ENCODE results near the gene R3HDM2. TPM values are rescaled to one million over a fixed set of nuclear protein-coding genes. Genes with fewer than 3 reads are reported as not detected.

R3HDM2 gene
- total RNA-seq, 2 experiments from 2014 or later, result 53.8 to 82.4 TPM

DNA sequence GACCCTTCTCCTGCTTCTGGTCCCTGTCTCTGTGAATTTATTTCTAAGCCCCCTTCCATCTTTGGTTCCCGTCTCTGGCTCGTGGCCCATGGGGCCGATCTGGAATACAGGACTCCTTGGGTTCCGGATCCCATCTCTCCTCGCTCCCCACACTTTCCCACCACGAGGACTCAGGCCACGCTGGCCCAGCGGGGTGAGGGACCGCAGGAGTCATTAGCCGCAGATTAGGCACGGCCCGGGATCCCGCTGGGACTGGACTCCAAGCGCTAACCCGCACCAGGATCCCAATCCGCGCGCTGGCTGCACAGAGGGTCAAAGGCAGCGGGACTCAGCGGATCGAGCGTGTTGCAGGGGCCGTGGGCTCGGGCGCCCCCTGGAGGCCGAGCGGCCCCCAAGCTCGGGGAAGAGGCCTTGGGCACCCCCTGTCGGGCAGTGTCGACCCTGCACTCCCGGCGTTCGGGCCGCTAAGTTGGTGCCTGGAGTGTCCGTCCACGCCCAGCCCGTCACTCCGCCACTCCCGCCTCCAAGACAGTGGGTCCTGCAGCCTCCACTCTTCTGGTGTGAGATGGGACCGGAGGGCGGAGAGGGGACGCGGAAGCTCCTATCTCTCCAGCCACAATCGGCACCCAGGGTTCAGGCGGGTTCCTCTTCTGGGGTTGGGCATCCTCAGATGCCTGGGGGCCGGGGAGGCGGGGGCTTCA, 191.8 kb downstream of the R3HDM2 start:
- Mint-ChIP-seq H3K9me3 (ENCODE audit: low read depth) (no peaks in the 10 kb centered on the region), H3K4me1 (peaks cover 50% of the 10 kb centered on the region), H3K27ac (peak overlapping the region; percentile 79), H3K27me3 (peaks cover 52% of the 10 kb centered on the region), H3K36me3 (peaks cover 7% of the 10 kb centered on the region), H3K4me3 (peak overlapping the region; percentile 84)
- peak; percentile 71 for ATAC-seq
- peak; percentile 92 for DNase-seq
- CTCF ChIA-PET, result interaction anchor here (1.0 to 19.2 kb wide), 20 partner anchors 9 to 240 kb away, joined by 3 to 647 read pairs (median 5); partner anchors contain the start of genes GLI1, INHBC, INHBE and LRP1

DNA sequence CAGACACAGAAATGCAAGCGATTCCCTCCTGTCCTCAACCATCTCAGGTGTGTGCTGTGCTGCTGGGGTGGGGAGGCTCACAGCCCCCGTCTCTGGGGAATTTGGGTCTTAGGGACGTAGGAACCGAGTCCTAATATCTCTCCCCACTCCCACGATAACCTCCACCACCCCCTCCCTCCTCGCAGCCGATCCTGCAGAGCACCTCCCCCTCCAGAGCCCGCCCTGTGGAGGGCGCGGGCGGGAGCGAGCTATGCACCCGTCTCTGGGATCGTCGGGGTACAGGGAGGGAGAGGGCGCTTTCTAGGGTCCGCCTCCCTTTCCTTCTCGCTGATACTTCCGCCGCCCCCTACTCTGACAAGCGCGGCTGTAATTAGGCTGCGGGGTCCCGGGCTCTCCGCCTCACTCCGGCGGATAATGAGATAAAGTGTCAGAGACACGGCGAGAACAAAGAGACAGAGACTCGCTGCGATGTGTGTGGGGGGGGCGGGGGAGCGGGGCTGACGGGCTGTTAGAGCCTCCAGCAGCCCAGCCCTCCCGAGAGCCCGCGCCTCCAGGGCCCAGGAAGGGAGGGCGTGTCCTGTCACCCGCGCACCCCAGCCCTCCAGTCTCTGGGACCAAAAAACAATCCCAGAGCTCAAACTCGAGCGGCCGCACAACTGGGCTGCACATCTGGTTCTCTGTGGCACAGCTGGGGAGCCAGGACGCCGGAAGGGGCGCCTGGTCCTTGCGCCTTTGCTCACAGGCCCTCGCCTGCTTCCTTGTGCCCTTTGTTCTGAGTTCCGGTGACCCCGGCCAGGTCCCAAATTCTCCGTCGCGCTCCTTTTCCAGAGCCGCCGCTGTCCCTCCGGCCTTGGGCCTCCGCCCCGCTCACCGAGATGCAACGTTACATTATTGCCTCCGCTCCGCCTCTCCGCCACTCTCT, 192.7 kb downstream of the R3HDM2 start:
- peak; percentile 8 for ATAC-seq

DNA sequence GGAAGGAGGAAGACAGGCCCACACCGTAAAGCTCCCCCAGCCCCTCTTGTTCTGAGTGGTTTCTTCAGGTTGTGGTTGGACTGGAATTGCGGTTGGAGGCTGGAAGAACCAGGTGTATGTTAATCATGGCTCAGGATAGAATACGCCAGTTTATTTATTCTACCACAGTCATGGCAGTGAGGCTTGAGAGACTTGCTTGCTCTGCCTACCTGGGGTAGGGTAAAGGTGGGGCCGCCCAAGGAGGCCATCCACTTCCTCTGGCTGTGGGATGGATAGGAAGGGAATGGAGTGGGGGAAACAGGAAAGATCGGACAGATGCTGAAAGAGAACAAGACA, 193.3 kb downstream of the R3HDM2 start:
- CTCF ChIA-PET, result interaction anchor here (1.8 to 19.2 kb wide), 6 partner anchors 10 to 220 kb away, joined by 8 to 647 read pairs (median 108); partner anchors contain the start of genes GLI1, INHBE, LRP1 and NXPH4
- peaks cover 44% of the 10 kb centered on the region for H3K4me1 Mint-ChIP-seq
- no peaks in the 10 kb centered on the region for H3K9me3 Mint-ChIP-seq (ENCODE audit: low read depth)
- H3K27me3 Mint-ChIP-seq, result peaks cover 50% of the 10 kb centered on the region
- H3K27ac Mint-ChIP-seq, result no peak overlapping the region
- H3K4me3 Mint-ChIP-seq, result no peak overlapping the region
- no peak for DNase-seq
- H3K36me3 Mint-ChIP-seq, result peaks cover 20% of the 10 kb centered on the region
- no peak for ATAC-seq

More for the DNA sequence above, 192.7 kb downstream of the R3HDM2 start:
- peaks cover 46% of the 10 kb centered on the region for H3K4me1 Mint-ChIP-seq
- CTCF ChIA-PET, result interaction anchor here (1.0 to 19.2 kb wide), 14 partner anchors 10 to 234 kb away, joined by 3 to 647 read pairs (median 12); partner anchors contain the start of genes GLI1, INHBC, INHBE and LRP1
- no peak for DNase-seq
- peaks cover 52% of the 10 kb centered on the region for H3K27me3 Mint-ChIP-seq
- H3K27ac Mint-ChIP-seq, result peak overlapping the region; percentile 73
- H3K4me3 Mint-ChIP-seq, result peak overlapping the region; percentile 84
- peaks cover 14% of the 10 kb centered on the region for H3K36me3 Mint-ChIP-seq
- no peaks in the 10 kb centered on the region for H3K9me3 Mint-ChIP-seq (ENCODE audit: low read depth)

DNA sequence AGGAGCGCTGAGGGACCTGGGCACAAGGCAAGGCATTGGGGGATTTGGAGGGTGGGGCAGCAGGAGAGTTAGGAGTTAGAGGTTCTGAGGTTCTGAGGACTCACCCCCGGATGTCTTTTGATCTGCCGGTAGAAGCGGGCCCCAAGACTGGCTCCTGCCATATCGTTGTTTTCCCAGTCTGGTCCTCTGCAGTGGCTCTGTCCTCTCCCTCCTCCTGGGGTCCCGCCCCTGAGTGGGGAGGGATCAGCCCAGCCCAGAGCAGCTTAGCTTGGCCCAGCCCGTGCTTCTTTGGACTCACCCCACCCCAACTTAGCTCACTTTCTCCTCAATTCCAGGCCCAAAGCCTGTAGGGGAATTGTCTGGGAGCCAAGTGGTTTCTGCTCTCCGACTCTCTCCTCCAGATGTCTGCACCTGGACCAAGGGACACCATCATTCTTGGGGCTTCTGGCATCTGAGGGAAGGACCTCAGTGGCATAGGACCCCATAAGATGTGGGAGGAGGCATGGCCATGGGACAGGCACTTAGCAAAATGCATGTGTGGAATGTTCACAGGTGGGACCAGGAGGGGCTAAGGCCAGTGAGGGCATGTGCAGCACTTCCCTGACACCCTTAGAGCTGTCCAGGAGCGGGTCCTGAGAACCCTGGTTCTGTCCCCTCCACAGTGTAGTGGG, 193.8 kb downstream of the R3HDM2 start:
- no peak for ATAC-seq
- CTCF ChIA-PET, result interaction anchor here (7.2 to 19.2 kb wide), 4 partner anchors 10 to 220 kb away, joined by 72 to 647 read pairs (median 342); partner anchors contain the start of genes GLI1, INHBE, LRP1 and NXPH4
- H3K4me1 Mint-ChIP-seq, result peaks cover 42% of the 10 kb centered on the region
- H3K27ac Mint-ChIP-seq, result no peak overlapping the region
- no peak for DNase-seq
- H3K36me3 Mint-ChIP-seq, result peaks cover 23% of the 10 kb centered on the region
- no peak overlapping the region for H3K4me3 Mint-ChIP-seq
- H3K9me3 Mint-ChIP-seq (ENCODE audit: low read depth), result no peaks in the 10 kb centered on the region
- H3K27me3 Mint-ChIP-seq, result peaks cover 47% of the 10 kb centered on the region

DNA sequence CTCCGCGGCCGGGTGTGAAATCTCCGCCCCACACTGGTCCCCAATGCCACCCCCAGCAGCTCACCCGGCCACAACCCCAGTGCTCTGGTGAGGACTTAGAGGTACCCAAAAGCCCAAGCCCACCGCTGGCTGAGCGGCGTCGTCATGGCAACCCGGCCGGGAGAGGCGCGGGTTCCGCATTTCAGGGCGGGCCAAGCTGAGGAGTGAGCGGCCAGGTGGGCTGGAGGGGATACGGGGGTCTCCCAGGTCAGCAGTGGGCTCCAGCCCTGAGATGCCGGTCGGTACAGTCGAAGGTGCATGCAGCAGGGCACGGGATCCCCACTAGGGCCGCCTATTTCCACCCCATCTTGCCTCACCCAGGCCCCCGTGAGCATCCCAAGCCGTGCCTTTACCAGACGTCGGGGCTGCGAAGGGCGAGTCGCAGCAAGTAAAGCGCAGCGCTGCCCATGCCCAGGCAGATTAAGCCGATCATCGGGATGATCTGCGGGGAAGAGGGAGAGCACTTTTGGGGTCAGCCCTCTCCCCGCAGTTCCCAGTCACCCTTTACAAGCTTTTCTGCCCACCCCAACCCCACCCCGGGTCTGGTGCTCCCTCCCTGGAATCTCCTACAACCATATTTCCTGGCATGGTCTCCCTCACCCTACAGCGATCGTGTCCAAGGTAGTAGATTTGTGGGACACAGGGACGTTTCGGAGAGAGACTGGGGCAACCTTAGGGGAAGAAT, 194.5 kb downstream of the R3HDM2 start:
- H3K27ac Mint-ChIP-seq, result no peak overlapping the region
- H3K4me1 Mint-ChIP-seq, result peaks cover 42% of the 10 kb centered on the region
- H3K36me3 Mint-ChIP-seq, result peaks cover 28% of the 10 kb centered on the region

DNA sequence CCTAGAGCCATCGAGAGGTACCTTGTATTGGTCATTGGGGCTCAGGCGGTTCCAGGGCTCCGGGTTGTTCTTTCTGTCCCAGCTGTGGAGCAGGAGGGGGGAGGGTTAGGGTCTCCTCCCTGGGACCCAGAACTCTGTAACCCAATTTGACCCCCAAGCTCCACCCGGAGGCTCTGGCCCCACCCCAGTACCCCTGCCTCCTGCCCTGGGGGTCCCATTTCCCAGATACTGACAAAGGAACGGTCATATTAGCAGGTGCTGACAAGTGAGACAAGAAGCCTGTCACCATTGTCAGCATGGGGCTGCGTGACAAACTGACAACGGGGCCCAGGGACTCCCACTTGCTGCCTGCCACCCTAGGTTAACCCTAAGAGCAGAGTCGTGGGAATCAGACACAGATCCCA, 195.1 kb downstream of the R3HDM2 start:
- DNase-seq, result no peak
- CTCF ChIA-PET, result interaction anchor here (11.0 to 19.2 kb wide), 2 partner anchors 8 to 23 kb away, joined by 540 to 647 read pairs; partner anchors contain the start of genes NXPH4 and SHMT2
- no peaks in the 10 kb centered on the region for H3K9me3 Mint-ChIP-seq (ENCODE audit: low read depth)
- H3K27ac Mint-ChIP-seq, result no peak overlapping the region
- peaks cover 45% of the 10 kb centered on the region for H3K4me1 Mint-ChIP-seq
- H3K4me3 Mint-ChIP-seq, result no peak overlapping the region
- H3K27me3 Mint-ChIP-seq, result peaks cover 33% of the 10 kb centered on the region
- H3K36me3 Mint-ChIP-seq, result peaks cover 29% of the 10 kb centered on the region
- no peak for ATAC-seq

More for the DNA sequence above, 194.5 kb downstream of the R3HDM2 start:
- peaks cover 40% of the 10 kb centered on the region for H3K27me3 Mint-ChIP-seq
- no peaks in the 10 kb centered on the region for H3K9me3 Mint-ChIP-seq (ENCODE audit: low read depth)
- H3K4me3 Mint-ChIP-seq, result no peak overlapping the region
- no peak for DNase-seq
- CTCF ChIA-PET, result interaction anchor here (7.2 to 19.2 kb wide), 4 partner anchors 9 to 221 kb away, joined by 72 to 647 read pairs (median 342); partner anchors contain the start of genes GLI1, INHBE, LRP1 and NXPH4
- no peak for ATAC-seq

DNA sequence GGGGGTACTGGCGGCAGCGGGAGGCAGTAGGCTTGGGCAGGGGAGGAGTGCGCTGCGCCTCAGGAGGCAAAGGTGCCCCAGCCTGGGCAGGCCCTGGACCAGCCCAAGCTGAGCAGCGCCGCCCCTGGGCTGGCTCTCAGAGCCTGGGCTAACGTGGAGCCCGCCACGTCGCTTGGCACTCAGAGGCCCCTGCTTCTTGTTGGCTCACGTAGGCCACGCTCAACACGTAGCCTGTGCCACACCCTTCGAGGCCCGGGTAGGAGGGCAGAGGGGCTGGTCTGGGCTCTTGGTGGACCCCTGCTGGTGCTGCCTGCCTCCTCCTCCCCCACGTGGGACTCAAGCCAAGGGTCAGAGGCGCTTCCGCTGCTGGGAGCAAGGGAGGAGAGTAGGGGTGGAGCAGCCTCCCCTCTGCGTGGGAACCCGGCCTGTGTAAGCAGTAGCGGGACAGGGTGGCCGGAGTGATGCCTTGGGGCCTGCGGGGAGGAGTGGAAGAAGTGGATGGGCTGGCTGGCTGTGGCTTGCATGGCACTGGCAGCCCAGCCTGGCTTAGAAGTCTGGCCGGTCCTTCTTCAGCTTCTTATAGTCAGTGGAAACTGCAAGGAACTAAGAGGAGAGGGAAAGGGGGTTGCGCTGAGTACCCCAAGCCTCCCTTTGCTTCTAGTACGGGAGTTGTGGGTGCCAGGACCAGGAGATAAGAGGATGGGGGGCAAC, 195.7 kb downstream of the R3HDM2 start:
- peaks cover 34% of the 10 kb centered on the region for H3K36me3 Mint-ChIP-seq
- no peak overlapping the region for H3K4me3 Mint-ChIP-seq
- ATAC-seq, result no peak
- peaks cover 45% of the 10 kb centered on the region for H3K4me1 Mint-ChIP-seq
- CTCF ChIA-PET, result interaction anchor here (11.0 to 19.2 kb wide), 2 partner anchors 8 to 22 kb away, joined by 540 to 647 read pairs; partner anchors contain the start of genes NXPH4 and SHMT2
- no peak for DNase-seq
- no peak overlapping the region for H3K27ac Mint-ChIP-seq
- H3K9me3 Mint-ChIP-seq (ENCODE audit: low read depth), result no peaks in the 10 kb centered on the region
- H3K27me3 Mint-ChIP-seq, result peaks cover 29% of the 10 kb centered on the region

DNA sequence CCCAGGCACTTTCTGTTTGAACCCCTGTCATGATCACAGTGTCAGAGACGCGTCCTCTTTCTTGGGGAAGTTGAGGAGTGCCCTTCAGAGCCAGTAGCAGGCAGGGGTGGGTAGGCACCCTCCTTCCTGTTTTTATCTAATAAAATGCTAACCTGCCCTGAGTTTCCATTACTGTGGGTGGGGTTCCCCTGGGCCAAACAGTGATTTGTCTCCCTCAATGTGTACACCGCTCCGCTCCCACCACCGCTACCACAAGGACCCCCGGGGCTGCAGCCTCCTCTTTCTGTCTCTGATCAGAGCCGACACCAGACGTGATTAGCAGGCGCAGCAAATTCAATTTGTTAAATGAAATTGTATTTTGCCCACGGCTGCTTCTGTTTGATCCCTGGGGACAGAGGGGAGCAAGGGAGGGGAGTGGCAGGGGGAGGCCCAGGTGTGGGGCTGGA, 196.2 kb downstream of the R3HDM2 start:
- CTCF ChIA-PET, result interaction anchor here (19.2 kb wide), 1 partner anchor 22 kb away, joined by 647 read pairs; the partner anchor contains the start of gene NXPH4
- DNase-seq (no peak), ATAC-seq (no peak)
- Mint-ChIP-seq H3K4me1 (peaks cover 44% of the 10 kb centered on the region), H3K36me3 (peaks cover 36% of the 10 kb centered on the region), H3K4me3 (no peak overlapping the region), H3K9me3 (ENCODE audit: low read depth) (no peaks in the 10 kb centered on the region), H3K27ac (no peak overlapping the region), H3K27me3 (peaks cover 28% of the 10 kb centered on the region)

DNA sequence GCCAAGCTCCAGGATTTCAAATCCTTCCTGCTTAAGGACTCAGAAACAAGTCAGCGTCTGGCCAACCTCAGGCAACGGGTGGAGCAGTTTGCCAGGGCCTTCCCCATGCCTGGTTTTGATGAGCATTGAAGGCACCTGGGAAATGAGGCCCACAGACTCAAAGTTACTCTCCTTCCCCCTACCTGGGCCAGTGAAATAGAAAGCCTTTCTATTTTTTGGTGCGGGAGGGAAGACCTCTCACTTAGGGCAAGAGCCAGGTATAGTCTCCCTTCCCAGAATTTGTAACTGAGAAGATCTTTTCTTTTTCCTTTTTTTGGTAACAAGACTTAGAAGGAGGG, 196.6 kb downstream of the R3HDM2 start:
- Mint-ChIP-seq H3K9me3 (ENCODE audit: low read depth) (no peaks in the 10 kb centered on the region), H3K27me3 (peaks cover 26% of the 10 kb centered on the region), H3K4me3 (no peak overlapping the region), H3K4me1 (peaks cover 42% of the 10 kb centered on the region), H3K27ac (no peak overlapping the region), H3K36me3 (peaks cover 37% of the 10 kb centered on the region)
- no peak for DNase-seq
- CTCF ChIA-PET, result interaction anchor here (1.9 to 13.2 kb wide), 3 partner anchors 6 to 18 kb away, joined by 5 to 540 read pairs (median 248); partner anchors contain the start of gene NXPH4
- ATAC-seq, result no peak

DNA sequence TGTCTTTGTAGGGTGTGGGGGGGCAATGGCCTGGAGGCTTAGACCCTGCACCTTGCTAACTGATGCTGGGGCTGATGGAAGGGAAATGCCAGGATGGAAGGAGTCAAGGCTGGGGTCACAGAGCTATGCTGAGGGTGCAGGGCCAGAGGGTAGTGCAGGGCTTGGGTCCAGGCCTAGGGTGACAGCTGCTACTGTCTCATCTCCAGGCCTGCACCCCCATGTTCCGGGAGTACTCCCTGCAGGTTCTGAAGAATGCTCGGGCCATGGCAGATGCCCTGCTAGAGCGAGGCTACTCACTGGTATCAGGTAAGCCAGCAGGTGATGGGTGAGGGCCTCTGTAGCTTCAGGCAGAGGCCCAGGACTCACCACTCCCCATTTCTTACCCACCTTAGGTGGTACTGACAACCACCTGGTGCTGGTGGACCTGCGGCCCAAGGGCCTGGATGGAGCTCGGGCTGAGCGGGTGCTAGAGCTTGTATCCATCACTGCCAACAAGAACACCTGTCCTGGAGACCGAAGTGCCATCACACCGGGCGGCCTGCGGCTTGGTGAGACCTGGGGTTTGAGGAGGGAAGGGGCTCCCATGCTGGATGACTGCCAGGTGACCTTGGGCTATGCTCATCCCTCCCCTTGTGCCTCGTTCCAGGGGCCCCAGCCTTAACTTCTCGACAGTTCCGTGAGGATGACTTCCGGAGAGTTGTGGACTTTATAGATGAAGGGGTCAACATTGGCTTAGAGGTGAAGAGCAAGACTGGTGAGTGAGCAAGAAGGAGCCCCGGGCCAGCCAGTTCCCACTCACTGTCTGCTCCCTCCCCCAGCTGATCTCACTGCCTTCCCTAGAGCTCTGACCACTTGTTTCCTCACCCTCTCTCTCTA, 197.2 kb downstream of the R3HDM2 start:
- CTCF ChIA-PET, result interaction anchor here (1.0 to 13.2 kb wide), 4 partner anchors 7 to 18 kb away, joined by 5 to 540 read pairs (median 127); partner anchors contain the start of gene NXPH4
- no peak overlapping the region for H3K4me3 Mint-ChIP-seq
- H3K4me1 Mint-ChIP-seq, result peaks cover 43% of the 10 kb centered on the region
- peaks cover 22% of the 10 kb centered on the region for H3K27me3 Mint-ChIP-seq
- DNase-seq, result no peak
- no peak for ATAC-seq
- no peak overlapping the region for H3K27ac Mint-ChIP-seq
- peaks cover 37% of the 10 kb centered on the region for H3K36me3 Mint-ChIP-seq
- no peaks in the 10 kb centered on the region for H3K9me3 Mint-ChIP-seq (ENCODE audit: low read depth)
